ENCODE measurements around the gene IFNA8.
"Not testable (repeated sequence)": the region's sequence is repeated elsewhere in the genome, so short reads cannot be mapped to it uniquely, and the experiment has no call there.

Gene IFNA8

DNA sequence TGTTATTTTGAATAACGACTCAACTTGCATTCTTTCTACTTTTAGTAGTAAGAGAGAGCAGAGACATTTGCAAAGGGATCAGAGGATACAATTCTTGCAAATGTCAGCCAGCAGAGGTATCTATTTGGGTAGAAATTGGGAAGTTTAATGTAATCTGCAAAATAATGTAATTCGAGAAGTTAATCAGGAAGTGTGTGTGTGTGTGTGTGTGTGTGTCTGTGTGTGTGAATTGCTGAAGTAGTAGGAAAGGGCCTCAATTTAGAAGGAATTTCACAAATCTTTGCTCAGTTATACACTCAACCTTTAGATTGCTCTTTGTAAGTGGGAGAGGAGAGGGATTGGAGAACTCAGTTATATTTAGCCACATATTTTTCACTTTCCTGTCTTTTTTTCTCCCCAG is 20.3 kb downstream of the IFNA8 start:
- DNase-seq: no peak

DNA sequence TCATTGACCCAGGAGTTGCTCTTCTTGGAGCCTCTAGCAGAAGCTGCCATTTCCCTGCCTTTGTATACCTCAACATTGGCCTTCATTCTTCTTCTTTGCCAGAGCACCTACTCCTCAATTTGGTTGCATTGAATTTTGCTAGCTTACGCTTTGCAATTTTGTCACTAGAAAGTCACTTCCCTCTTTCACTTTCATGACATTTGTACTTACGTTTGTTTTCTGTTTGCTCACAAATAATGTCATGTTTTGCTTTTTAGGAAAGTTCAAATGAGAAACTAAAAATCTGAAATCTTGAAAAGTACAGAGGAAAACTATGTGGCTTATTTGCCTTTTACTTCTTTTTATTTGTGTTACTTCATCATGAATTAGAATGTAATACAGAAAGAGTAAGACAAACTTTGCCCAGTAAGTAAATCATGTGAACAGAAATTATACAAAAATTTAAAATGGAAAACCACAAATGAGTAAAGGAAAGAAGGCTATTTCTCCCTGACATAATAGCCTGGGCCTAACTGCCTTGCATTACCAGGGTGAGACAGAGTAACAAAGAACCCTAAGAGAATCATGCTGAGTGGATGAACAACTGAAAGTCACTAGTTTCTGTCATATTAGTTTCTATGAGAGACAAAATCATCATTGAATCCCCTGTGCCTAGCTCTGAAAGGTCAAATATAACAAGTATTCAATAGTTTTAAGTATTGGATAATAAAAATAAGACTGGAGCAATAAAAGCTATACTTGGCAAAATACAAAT is 23.9 kb downstream of the IFNA8 start:
- peak; percentile 40 for DNase-seq

DNA sequence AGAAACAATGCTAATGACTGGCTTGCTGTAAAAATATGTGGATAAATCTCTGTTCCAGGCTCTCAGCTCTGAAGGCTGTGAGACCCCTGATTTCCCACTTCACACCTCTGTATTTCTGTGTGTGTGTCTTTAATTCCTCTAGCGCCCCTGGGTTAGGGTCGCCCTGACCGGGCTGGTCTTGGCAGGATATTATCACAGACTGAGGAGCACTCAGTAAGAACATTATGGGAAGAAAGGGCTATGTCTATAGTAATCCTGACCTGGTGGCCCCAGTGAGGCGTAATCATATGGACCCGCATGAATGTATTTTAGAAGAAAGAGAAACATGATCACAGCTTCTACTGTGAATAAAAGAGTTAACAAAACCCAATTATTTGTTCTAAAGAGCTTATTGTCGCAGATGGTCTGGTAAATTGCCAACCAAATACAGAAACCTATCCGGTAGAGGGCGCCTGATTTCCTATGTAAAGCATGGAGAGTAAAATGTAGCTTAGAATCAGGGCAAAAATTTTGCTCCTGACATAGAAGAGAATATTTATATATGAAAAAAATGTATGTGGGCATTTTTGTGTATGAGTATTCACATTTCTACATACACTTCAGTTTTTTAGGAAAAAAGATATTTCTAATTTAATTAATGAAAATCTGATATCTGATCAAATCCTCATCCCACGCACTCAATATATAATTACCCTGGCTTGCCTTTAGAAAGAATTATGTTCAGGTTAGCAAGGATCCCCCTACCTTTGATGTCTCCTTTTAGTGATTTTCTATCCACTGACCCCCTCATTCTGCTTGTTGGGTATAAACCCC is 25.5 kb downstream of the IFNA8 start:
- DNase-seq: peak; percentile 80

DNA sequence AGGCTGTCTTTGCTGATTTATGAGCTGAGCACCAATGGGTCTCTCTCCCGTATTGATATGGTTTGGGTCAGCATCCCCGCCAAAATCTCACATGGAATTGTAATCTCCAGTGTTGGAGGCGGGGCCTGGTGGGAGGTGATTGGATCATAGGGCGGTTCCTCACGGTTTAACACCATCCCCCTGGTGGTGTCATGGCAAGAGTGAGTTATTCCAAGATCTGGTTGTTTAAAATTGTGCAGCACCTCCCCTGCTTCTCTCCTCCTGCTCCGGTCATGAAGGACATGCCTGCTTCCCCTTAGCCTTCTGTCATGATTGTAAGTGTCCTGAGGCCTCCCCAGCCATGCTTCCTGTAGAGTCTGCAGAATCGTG is 26.1 kb downstream of the IFNA8 start:
- DNase-seq: not testable (repeated sequence)

DNA sequence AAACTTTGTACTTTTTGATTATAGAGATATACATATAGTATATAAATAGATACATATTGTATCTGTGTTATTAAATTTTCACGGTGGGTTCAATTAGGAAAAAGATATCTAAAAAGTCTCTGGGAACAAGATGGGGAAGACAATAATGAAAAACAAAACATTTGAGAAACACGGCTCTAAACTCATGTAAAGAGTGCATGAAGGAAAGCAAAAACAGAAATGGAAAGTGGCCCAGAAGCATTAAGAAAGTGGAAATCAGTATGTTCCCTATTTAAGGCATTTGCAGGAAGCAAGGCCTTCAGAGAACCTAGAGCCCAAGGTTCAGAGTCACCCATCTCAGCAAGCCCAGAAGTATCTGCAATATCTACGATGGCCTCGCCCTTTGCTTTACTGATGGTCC is 31.2 kb downstream of the IFNA8 start, which contains the start of gene IFNA1:
IFNA1 (plus strand) TSS at position 301 of the 400 bp plus-strand sequence; CDS start at position 370, 69 bp downstream.
- DNase-seq: no peak

DNA sequence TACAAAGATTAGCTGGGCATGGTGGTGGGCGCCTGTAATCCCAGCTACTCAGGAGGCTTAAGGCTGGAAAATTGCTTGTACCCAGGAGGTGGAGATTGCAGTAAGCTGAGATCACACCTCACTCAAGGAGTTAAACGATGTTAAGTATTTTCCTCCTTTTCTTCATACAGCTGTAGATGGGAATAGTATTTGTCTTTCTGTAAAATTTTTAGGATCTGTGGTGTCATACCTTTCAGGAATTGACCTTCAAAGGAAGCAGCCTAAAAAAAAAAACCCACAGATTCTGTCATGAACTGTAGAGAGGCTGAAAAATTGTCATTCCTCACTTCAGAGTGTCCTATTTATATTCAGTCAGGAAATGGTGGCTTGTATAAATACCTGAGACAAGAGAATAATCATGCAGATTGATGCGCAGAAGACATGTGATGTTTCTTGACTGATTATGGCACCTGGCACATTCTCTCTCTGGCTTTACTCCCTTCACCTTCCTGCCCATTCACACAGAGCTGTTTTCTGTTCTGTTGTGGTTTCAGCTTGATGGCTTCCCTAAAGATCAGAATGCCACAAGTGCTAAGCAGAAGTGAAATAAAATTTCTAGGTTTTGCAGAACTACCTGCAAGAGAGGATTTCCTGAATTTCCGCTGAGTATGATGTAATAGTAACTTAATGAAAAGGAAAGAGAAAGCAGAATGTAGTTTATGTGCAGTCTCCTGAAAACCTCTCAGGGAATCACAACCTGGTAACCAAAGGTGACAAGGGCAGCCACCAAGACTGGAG is 35.1 kb downstream of the IFNA8 start:
- peak; percentile 88 for DNase-seq

DNA sequence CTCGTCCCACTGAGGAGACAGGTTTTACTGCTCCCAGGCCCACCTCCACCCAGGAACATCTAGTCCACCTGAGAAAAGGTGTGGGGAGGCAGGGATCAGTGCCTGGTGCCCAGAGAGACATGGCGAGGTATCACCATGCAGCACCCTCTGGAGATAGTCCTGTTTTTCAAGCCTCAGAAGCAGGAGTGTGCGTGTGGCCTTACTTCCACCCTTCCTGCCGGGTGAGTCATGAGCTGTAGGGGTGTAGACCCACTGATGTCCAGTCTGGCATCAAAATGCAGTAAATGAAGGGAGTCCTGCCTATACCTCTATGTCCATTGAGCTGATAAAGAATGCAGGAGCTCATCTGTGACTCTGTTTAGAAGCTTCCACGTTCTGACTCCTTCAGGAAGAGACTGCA is 40.4 kb downstream of the IFNA8 start:
- not testable (repeated sequence) for DNase-seq

DNA sequence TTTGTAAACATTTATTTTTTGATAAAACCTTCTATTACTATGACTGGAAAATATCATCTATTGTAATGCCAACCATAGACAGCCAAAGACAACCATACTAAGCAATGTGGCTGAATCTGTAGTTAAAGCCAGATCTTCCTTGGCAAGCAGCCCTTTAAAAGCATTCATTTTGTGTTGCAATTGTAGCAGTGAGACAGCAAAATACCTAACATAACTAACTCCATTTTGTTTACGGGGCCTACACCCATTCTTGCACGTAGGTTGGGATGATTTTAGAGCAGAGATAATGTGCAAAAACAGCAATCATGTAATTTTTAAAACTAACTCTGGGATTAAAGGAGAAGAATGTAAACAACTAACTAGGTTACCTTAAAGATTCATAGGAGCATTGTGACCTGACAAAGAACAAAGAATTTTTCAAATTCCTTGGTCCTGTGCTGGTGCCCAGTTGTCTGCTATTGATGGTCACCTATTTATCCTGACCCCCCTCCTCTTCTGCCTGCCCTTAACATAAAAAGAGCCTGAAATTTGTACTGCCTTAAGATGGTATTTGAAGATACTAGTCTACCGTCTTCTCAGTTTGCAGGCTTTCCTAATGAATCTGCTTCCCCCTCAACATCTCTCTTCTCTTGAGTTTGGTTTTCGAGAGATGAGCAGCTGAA is 41.9 kb downstream of the IFNA8 start:
- DNase-seq: no peak

DNA sequence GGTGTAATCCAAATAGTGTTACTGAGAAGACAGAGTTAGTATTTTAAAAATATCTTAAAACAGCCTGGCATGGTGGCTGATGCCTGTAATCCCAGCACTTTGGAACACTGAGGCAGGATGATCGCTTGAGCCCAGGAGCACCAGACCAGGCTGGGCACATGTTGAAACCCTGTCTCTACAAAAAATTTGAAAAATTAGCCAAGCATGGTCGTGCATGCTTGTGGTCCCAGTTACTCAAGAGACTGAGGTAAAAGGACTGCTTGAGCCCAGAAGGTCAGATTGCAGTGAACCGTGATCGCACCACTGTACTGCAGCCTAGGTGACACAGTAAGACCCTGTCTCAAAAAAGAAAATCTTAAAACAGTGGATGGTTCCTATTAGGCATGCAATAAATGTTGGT is 43.8 kb downstream of the IFNA8 start:
- no peak for DNase-seq

DNA sequence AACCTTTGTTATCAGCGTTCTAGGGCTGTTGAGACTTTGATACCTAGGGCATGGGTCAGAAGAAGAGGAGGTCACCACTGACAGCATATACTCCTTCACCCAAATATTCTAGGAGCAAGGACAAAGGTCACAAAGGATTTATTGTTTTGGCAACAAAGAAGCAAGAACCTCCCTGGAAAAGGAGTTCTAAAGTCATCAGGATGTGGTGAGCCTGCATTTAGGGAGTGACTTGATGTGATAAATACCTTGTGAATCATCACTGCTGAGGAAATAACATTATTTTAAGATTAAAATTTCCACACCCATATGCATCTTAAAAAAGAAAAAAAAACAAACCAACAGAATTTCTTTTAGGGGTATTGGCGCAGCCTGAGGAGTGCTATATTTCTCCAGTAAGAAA is 45.2 kb downstream of the IFNA8 start:
- DNase-seq: no peak

DNA sequence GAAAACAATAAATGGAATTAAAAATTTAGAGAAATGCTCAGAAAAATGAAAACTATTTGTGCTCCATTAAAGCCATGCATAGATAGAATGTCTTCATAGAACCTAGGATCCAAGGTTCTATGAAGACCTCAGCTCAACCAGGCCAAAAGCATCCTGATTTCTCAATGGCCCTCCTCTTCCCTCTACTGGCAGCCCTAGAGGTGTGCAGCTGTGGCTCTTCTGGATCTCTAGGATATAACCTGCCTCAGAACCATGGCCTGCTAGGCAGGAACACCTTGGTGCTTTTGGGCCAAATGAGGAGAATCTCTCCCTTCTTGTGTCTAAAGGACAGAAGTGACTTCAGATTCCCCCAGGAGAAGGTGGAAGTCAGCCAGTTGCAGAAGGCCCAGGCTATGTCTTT is 46.4 kb downstream of the IFNA8 start:
- DNase-seq: peak; percentile 60
